HG03103 (cell line): ENCODE measurements around the gene CATSPERD.

Experiments used
- ATAC-seq: cut with Tn5 transposase; IDR thresholded peaks from one replicate; pipeline ENCODE4 v1.9.1; 2021; ENCODE audit warnings: low read depth; ENCODE audit not compliant: unreplicated experiment

The CATSPERD gene

DNA sequence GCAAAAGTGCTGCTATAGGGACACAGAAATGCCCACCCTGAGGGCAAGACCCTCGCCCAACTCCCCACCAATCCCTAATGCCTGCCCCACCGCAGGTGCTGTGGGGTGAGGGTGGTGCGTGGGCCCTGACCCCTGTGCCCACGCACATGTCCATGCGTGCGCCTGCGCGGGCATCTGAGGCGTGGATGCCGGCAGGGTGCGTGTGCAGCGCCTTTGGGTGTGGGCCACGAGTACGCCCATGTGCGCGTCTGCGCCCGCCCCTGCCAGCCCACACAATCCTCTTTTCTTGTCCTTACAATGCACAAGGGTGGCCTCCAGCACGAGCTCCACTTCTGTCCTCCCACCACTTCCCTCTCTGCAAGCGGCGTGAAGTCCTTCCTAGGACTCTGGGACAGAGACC lies 104.7 kb downstream of the CATSPERD start:
- ATAC-seq, result no peak

GRCh38 chr19:5826531-5827341 lies 106.3 kb downstream of the CATSPERD start:
- no peak for ATAC-seq

- no peak for ATAC-seq
Observed at GRCh38 chr19:5827342-5827890, 107.0 kb downstream of the CATSPERD start.

DNA sequence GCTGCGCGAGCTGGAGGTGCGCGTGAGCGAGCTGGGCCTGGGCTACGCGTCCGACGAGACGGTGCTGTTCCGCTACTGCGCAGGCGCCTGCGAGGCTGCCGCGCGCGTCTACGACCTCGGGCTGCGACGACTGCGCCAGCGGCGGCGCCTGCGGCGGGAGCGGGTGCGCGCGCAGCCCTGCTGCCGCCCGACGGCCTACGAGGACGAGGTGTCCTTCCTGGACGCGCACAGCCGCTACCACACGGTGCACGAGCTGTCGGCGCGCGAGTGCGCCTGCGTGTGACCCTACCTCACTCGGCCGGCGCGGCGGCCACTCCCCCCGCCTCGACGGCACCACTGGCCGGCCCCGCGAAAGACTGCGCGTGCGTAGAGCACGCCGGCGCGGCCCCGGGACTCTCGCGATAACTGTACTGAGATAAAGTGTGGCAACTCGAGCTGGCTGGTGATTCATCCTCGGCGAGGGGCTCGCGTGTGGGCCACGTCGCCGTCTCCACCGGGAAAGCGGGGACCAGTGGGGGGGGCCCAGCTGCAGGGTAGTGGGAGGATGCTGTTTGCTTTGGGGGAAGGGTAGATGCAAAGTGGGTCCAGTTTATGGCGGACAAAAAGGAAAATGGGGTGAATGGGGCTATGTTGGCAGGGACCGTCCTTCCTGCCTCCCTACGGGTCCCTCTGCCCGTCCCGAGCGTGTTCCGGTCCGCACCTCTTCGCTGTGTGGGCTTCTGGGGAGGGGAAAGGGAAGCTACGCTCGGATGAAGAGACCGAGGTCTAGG lies 107.6 kb downstream of the CATSPERD start:
- peak; percentile 52 for ATAC-seq
